IMR-90 (cell line): ENCODE measurements around the gene TBC1D8.

Source experiments
- BHLHE40 ChIP-seq: fragments of 150-350 bp; IDR thresholded peaks from 2 replicates; pipeline ENCODE4 v1.6.1; 2016; ENCODE audit warnings: mild to moderate bottlenecking, low read depth, low read length
- CEBPB ChIP-seq: IDR thresholded peaks from 2 replicates; pipeline ENCODE4 v1.6.1; 2012; ENCODE audit warnings: low read depth, low read length, improper control_type of control experiment
- CHD1 ChIP-seq: IDR thresholded peaks from 2 replicates; pipeline ENCODE4 v1.6.1; 2012; ENCODE audit warnings: low read depth, low read length, improper control_type of control experiment
- FOS ChIP-seq: fragments of 150-350 bp; IDR thresholded peaks from 2 replicates; pipeline ENCODE4 v1.6.1; 2016; ENCODE audit warnings: low read depth, low read length
- MAZ ChIP-seq: IDR thresholded peaks from 2 replicates; pipeline ENCODE4 v1.6.1; 2012; ENCODE audit warnings: low read depth, mild to moderate bottlenecking, low read length, improper control_type of control experiment, moderate library complexity, borderline replicate concordance
- POLR2A ChIP-seq: IDR thresholded peaks from 2 replicates; pipeline ENCODE4 v1.6.1; 2012; ENCODE audit warnings: mild to moderate bottlenecking, low read depth, low read length
- RAD21 ChIP-seq: IDR thresholded peaks from 2 replicates; pipeline ENCODE4 v1.6.1; 2012; ENCODE audit warnings: low read length, improper control_type of control experiment
- RCOR1 ChIP-seq: IDR thresholded peaks from 2 replicates; pipeline ENCODE4 v1.6.1; 2012; ENCODE audit warnings: mild to moderate bottlenecking, low read length, improper control_type of control experiment; ENCODE audit not compliant: insufficient replicate concordance
- RFX5 ChIP-seq: IDR thresholded peaks from 2 replicates; pipeline ENCODE4 v1.8.0; 2012; ENCODE audit warnings: low read depth, mild to moderate bottlenecking, low read length, moderate library complexity
- TF ChIP-seq, protein P1 (sequence below): conservative IDR thresholded peaks from 2 replicates; pipeline ENCODE4 v1.5.1; 2012; ENCODE audit warnings: mild to moderate bottlenecking, low read depth, low read length, improper control_type of control experiment
- TF ChIP-seq, protein P2 (sequence below): fragments of 150-350 bp; IDR thresholded peaks from 2 replicates; pipeline ENCODE4 v1.6.1; 2017; ENCODE audit warnings: mild to moderate bottlenecking, antibody characterized with exemption, low read length, low read depth

DNA sequence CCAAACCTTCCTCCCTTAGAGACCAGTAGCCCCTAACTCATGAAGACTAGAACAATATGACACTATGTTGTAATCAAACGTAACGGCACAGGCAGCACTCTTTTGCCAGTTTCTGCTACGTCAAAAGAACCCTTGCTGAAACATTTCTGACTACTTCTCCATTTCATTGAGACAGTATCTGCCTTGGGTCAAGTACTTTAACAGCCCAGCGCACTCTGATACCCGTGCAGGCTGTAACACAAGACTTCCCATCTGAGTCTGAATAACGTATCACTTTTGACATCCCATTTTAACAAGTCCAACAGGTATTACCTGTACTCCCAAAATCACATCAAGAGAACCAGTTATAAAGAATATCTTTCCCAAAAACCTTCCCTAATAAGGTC, 38.4 kb downstream of the TBC1D8 start:
- TF ChIP-seq, protein P1, sequence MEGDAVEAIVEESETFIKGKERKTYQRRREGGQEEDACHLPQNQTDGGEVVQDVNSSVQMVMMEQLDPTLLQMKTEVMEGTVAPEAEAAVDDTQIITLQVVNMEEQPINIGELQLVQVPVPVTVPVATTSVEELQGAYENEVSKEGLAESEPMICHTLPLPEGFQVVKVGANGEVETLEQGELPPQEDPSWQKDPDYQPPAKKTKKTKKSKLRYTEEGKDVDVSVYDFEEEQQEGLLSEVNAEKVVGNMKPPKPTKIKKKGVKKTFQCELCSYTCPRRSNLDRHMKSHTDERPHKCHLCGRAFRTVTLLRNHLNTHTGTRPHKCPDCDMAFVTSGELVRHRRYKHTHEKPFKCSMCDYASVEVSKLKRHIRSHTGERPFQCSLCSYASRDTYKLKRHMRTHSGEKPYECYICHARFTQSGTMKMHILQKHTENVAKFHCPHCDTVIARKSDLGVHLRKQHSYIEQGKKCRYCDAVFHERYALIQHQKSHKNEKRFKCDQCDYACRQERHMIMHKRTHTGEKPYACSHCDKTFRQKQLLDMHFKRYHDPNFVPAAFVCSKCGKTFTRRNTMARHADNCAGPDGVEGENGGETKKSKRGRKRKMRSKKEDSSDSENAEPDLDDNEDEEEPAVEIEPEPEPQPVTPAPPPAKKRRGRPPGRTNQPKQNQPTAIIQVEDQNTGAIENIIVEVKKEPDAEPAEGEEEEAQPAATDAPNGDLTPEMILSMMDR, result no peak
- TF ChIP-seq CEBPB, result no peak
- no peak for TF ChIP-seq POLR2A
- TF ChIP-seq, protein P2, sequence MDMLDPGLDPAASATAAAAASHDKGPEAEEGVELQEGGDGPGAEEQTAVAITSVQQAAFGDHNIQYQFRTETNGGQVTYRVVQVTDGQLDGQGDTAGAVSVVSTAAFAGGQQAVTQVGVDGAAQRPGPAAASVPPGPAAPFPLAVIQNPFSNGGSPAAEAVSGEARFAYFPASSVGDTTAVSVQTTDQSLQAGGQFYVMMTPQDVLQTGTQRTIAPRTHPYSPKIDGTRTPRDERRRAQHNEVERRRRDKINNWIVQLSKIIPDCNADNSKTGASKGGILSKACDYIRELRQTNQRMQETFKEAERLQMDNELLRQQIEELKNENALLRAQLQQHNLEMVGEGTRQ, result no peak
- no peak for TF ChIP-seq FOS
- TF ChIP-seq BHLHE40, result no peak
- no peak for TF ChIP-seq CHD1
- TF ChIP-seq RAD21, result no peak
- no peak for TF ChIP-seq RFX5
- TF ChIP-seq RCOR1, result no peak
- no peak for TF ChIP-seq MAZ
